GM18858 (cell line): ENCODE measurements around the gene CDC23.

Experiments used
- ATAC-seq: cut with Tn5 transposase; IDR thresholded peaks from one replicate; pipeline ENCODE4 v1.9.1; 2021; ENCODE audit not compliant: unreplicated experiment

The CDC23 gene

DNA sequence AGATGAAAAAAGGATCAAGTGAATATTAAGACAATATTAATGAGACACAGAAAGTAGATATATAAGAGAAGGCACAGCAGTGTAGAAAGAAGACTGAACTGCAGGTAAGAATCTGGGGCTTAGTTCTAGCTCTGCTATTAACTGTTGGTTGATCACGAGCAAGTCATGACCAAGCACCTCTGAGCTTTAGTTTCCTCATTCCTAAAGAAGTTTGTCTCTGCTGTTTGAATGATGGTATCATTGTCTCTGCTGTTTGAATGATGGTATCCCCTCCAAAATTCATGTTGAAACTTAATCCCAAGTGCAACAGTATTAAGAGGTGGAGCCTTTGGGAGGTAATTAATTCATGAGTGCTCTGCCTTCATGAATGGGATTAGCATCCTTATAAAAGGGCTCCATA lies 71.4 kb downstream of the CDC23 start:
- no peak for ATAC-seq

DNA sequence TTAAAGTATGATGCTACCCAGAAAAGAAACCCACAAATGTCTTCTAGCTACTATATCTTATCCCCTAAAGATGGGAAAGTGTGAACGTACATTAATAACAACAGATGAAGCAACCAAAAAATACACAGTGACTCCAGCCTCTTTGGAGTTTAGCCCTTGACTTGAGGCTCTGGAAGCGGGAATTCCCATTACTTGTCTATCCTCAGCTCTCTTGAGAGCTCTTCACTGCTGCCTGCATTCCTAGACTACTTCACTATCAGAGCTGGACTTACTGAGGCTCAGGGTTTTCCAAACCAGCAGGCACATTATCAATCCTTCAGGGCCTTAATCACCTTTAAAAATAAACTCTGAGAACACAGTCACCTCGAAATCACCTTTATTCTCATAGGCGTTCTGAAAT lies 72.9 kb downstream of the CDC23 start:
- ATAC-seq: no peak

DNA sequence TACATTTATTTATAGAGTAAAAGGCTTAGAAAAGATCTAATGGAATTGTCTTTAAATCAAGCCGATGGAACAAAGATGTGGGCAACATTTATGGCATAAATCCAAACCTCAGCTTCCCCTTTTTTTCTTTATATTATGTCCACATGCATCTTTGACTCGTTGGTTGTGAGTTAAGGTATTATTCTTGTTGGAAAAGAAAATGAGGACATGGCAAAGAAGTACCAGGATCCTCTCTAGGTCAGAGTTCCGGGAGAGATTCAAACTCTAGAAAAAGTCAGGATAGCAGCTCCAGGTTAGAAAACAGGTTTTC lies 73.4 kb downstream of the CDC23 start:
- ATAC-seq: no peak

DNA sequence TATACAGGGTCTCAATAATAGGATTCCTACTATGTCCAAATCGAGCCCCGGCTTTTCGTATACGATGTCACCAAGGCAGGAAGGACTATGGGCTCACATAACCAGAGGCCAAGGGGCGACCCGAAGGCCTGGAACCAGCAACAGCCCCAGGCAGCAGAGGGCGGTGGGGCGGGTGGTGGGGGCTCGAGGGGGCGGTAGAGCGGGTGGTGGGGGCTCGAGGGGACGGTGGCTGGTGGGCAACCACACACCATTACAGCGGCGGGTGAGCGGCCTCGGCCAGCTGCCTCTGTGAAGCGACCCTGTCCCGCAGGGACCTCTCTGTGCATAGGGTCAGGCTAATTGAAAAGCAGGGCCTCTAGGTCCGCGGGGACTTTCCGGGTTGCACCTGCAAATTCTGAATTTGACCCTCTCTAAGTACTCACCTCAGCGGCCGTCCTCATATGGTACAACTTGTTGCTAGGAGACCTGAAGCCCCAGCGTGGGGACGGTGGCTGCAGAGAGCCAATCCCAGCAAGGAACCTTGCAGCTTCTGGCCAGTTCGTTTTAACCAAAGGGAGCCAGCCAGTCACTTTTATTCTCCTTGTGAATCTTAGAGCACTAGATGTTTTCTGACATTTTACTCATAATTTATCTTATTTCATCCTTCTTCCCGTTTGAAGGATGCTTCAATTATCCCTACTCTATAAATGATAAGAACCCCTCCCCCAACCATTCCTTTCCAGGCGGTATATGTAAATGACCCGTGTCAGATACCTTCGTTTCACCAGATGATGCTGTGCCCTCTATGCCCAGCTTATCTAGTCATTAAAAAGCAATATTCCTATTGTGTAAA lies 74.0 kb downstream of the CDC23 start, which contains the start of gene NME5:
NME5 (minus strand) TSS at position 480 of the 832 bp plus-strand sequence. CDS start 648 bp downstream, outside the sequence.
- ATAC-seq: no peak
